HG03135 (cell line): Measurements from ENCODE around the gene ABCA3.

Experiments used
- ATAC-seq: cut with Tn5 transposase; IDR thresholded peaks from one replicate; pipeline ENCODE4 v1.9.1; 2021; ENCODE audit warnings: mild to moderate bottlenecking, moderate library complexity; ENCODE audit not compliant: unreplicated experiment

ABCA3 gene

DNA sequence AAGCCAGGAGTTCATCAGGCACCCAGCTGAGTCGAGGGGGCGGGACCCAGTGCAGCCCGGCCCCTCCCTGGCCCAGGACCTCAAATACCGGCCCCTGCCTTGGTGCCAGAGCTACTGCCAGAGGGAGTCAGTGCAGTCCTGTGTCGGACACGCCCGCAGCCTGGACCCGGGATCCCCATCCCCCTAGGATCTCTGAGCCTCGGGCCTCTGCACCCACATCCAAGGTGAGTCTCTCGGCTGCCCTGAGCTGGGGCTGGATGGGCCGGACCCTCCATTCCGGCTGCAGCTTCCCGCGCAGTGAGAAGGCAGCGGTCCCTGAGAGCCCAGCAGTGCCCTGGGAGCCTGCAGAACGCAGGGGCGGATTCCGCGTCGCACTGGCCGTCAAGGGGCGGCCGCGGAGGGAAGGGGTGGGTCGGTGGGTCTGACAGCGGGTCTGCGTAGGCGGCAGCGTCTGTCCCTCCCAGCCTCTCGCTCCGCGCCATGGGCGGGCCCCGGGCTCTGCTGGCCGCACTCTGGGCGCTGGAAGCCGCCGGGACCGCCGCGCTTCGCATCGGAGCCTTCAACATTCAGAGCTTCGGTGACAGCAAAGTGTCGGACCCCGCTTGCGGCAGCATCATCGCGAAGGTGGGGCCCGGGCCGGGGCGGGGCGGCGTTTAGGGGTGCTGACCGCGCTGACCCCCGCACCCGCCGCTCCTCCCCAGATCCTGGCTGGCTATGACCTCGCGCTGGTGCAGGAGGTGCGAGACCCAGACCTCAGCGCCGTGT, 104.0 kb downstream of the ABCA3 start, which contains the start of gene DNASE1L2:
Gene DNASE1L2 (plus strand): TSS at position 108 of the 765 bp plus-strand sequence. CDS start 373 bp downstream, at position 481.
- ATAC-seq = no peak

DNA sequence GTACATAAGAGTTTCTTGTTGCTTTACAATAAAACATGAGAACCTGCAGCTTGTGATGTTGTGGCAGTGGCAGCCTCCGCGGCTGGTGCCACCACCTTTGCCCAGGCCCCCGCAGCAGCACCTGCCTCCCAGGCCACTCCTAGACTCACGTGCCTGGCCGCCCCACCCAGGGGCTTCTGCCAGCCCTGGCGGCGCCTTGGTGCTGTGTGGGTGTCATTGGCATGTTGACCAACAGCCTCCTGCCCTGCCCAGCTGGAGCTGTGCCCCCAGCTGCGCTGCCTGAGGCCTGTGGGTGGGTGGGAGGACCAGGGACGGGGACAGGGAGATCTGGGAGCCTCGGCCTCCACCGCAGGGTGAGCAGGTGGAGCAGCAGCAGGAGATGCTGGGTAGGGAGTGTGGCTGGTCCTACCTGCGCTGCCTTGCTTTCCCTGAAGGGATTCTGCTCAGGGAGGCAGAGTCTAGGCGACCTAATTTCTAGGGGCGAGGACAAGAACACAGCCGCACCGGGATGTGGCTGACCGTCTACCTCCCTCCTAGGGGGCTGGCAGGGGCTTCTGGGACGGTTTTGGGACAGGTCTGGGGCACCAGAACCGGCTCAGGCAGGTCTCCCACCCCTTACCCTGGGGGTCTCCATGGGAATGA, 104.7 kb downstream of the ABCA3 start:
- no peak for ATAC-seq

DNA sequence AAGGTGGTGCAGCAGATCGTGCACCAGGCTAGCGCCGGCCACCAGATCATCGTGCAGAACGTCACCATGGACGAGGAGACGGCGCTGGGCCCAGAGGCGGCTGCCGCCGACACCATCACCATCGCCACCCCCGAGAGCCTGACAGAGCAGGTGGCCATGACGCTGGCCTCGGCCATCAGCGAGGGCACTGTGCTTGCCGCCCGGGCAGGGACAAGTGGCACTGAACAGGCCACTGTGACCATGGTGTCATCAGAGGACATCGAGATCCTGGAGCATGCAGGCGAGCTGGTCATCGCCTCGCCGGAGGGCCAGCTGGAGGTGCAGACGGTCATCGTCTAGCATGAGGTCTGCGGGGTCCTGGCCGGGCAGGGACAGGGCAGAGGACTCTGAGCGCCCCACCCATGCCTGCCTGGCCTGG, 105.3 kb downstream of the ABCA3 start:
- ATAC-seq = no peak

DNA sequence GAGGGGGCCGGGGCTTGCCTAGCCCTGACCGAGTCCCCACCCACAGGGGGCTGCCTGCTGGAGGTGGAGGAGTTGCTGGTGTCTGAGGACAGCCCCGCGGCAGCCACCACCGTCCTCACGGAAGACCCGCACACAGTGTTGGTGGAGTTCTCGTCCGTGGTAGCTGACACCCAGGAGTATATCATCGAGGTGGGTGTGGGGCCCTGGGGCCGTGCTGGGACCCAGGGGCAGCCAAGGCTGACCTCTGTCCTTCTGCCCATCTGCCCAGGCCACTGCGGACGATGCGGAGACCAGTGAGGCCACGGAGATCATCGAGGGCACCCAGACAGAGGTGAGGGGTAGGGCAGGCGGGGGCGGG, 105.7 kb downstream of the ABCA3 start:
- no peak for ATAC-seq

DNA sequence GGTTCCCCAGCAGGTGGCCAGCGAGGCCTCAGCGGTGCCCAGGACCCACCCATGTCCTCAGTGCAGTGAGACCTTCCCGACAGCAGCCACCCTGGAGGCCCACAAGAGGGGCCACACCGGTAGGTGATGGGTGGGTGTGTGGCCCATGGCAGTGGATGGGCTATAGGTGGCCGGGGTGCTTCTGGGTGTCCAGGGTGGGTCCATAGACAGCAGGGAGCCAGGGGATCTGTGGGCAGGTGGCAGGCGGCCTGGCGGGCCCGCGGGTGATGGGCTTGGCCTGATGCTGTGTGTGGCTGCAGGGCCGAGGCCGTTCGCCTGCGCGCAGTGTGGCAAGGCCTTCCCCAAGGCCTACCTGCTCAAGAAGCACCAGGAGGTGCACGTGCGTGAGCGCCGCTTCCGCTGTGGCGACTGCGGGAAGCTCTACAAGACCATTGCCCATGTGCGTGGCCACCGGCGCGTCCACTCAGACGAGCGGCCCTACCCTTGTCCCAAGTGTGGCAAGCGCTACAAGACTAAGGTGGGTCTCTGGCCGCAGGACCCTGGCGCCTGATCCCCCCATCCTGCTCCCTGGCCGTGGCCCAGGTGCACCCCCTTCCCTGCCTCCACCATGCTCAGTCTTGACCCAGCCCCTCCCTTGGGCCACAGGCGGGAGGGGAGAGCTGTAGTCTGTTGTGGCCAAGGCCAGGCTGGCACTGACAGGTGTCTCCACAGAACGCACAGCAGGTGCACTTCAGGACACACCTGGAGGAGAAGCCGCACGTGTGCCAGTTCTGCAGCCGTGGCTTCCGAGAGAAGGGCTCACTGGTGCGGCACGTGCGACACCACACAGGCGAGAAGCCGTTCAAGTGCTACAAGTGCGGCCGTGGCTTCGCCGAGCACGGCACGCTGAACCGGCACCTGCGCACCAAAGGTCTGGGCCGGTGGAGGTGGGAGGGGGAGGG, 106.4 kb downstream of the ABCA3 start:
- ATAC-seq = no peak

DNA sequence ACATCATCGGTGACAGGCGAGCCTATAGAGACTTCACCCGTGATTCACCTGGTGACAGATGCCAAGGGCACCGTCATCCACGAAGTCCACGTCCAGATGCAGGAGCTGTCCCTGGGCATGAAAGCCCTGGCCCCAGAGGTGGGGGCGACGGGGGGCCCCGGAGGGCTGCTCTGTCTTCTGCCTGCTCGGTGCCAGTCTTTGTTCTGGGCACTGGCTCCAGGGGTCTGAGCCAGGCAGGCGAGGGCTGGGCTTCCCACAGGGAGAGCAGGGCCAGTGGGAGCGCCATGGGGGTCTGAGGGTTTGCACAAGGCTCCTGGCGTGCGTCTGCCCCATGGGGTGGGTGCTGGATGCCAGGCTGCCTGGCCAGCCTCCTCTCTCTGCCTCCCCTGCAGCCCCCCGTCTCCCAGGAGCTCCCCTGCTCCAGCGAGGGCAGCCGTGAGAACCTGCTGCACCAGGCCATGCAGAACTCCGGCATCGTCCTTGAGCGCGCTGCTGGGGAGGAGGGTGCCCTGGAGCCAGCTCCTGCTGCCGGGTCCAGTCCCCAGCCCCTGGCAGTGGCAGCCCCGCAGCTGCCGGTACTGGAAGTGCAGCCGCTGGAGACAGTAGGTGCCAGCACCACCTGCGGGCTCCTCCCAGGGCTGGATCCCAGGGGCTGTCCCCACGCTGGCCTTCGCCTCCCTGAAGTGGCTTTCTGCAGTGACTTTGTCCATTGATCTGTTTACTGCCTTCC, 107.3 kb downstream of the ABCA3 start:
- ATAC-seq = no peak

DNA sequence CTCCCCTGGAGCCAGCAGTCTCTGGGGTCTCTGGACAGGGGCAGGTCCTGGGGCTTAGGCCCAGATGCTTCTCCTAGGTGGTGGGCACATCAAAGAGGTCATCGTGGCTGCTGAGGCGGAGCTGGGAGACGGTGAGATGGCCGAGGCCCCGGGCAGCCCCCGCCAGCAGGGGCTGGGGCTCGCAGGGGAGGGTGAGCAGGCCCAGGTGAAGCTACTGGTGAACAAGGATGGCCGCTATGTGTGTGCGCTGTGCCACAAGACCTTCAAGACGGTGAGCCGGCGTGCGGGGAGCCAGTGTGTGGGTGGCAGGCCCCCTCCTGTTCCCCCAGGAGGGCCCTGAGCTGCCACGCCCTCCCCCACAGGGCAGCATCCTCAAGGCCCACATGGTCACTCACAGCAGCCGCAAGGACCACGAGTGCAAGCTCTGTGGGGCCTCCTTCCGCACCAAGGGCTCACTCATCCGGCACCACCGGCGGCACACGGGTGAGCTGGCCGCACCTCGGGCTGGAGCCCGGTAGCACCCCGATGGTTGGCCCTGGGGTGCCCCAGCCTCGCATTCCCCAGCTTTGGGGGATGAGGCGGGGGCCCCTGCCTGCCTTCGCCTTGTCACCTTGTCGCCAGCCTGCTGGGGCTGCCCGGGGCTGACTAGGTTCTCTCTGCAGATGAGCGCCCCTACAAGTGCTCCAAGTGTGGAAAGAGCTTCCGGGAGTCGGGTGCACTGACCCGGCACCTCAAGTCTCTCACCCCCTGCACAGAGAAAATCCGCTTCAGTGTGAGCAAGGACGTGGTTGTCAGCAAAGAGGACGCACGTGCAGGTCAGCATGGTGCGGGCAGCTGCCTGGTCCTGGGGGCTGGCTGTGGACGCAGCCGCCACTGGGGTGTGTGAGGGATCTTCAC, 108.2 kb downstream of the ABCA3 start:
- no peak for ATAC-seq

DNA sequence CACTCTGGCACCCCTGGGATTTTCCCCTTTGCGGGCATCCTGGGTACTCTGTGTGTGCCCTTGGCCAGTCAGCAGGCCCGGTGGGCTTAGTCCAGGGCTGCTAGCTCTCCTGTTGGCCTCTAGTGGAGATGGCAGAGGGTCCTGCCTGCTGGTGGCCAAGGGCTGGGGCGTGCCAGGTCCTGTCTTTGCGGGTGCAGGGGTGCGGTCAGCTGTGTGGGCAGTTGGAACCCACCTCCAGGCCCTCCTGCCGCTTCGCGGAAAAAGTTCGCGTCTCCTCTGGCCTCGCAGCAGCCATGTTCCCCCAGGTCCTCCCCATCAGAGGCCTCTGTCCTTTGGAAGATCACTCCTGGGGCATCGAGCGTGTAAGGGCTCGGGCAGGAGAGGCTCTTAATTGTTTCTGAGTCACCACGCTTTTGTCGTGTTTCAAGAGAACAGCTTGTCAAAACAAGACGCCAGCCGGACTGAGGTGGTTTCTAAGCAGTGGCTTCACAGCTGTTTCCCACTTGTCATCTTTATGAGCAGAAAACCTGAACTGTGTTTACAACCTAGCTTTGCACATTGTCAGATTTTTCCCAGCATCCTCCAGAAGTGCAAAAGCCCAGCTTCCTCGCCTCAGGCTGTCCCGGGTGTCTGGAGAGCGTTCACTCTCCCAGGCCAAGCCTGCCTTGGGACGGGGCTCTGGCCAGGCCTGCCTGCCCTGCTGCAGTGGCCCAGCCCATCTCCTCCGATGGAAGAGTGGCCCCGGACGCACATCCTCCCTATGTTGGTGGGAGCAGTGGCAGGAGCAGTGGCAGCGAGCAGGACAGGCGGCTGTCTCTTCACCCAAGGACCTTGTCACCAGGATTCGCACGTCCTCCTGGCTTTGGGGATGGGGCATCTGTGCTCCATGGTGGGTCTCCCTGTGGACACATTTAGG, 109.3 kb downstream of the ABCA3 start:
- no peak for ATAC-seq

DNA sequence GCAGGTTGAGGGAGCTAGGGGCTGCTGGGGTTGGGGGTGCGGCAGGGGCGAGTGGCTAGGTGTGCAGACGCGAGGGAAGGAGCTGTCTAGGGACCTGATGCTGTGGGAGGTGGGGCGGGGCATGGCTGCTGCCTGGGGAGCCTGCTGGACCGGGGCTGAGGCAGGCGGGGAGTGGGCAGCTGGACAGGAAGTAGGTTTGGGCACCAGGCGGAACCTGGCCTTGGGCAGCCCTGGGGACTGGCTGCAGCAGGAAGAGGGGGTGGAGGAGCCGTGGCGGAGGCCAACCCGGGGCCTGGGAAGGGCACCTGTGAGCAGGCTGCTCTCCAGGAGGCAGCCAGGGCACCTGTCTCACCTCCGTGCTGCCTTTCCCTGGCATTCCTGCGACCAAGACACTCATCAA, 110.2 kb downstream of the ABCA3 start:
- ATAC-seq = no peak

DNA sequence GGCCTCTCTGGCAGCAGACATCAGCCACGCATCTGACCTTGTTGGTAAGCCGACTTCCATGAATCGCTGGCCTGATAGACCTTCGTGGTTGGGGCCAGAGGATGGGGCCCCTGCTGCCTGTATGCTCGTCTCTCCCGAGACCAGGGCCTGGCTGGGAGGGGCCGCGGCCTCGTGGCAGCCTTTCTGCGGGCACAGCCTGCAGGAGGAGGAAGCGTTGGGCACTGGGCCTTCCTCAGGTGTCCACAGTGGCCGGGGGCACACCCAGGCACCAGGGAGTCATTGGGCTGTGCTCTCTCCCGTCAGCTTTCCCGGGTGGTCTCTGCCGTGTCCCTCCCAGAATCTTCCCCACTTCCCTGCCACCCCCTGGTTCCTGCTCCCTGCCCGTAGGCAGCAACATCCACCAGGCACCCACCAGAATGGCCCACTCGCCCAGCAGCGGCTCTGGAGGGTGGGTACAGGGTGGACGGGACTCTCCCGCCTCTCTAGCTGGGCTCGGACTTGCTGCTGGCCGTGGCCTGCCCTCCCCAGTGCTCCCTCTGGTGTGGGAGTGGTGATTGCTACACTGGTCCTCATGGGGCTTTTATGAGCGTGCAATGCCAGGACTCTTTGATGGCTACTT, 110.8 kb downstream of the ABCA3 start:
- ATAC-seq = no peak

DNA sequence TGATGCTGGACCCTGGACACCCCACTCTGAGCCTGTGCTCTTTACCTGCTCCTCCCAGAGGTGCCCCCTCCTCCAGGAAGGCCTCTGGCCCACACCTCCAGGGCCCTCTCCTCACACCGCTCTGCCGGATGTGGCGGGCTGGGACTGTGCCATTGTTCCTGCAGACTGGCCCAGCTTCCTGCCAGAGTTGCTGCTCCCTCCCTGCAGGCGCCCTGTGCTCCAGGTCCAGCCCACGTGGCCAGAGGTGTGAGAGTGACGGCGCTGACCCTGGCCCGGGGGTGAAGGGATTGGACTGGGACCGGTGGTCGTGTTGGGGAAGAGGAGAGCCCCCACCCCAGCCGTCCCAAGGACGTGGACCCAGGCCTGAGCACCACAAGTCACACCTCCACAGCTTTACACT, 111.4 kb downstream of the ABCA3 start:
- ATAC-seq = no peak

DNA sequence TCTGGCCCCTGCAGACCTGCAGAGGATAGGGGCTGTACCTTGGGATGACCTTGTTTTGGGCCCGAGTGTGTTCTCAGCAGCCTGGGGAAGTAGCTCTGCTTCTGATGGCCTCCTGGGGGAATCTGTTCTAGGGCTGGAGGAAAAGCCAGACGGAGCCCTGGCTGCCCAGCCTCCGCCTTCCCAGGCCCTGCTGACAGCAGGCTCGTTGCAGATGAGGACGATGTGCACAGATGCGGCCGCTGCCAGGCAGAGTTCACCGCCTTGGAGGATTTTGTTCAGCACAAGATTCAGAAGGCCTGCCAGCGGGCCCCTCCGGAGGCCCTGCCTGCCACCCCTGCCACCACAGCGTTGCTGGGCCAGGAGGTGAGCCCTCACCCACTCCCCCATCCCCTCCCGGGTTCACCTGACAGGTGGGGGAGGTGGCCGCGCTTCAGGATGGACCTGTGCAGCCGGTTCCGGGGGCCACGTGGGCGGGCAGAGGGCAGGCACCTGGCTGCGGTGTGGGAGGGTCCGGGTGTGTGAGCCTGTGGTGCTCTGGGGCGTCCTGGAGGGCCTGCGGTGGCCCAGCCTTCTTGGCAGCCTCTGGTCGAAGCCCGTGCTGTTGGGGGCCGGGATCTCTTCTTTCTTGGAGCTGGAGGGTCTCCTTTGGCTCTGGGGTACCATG, 112.2 kb downstream of the ABCA3 start:
- no peak for ATAC-seq

DNA sequence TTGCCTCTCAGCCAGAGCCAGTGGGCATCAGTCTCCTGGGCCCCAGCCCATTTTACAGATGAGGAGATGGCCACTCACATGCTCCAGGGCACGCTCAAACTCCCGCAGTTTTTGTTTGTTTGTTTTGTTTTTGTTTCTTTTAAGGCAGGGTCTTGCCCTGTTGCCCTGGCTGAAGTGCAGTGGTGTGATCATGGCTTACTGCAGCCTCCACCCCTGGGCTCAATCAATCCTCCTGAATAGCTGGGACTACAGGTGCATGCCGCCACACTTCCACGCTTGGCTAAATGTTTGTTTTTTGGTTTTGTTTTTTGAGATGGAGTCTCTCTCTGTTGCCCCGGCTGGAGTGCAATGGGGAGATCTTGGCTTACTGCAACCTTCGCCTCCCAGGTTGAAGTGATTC, 113.6 kb downstream of the ABCA3 start:
- no peak for ATAC-seq

DNA sequence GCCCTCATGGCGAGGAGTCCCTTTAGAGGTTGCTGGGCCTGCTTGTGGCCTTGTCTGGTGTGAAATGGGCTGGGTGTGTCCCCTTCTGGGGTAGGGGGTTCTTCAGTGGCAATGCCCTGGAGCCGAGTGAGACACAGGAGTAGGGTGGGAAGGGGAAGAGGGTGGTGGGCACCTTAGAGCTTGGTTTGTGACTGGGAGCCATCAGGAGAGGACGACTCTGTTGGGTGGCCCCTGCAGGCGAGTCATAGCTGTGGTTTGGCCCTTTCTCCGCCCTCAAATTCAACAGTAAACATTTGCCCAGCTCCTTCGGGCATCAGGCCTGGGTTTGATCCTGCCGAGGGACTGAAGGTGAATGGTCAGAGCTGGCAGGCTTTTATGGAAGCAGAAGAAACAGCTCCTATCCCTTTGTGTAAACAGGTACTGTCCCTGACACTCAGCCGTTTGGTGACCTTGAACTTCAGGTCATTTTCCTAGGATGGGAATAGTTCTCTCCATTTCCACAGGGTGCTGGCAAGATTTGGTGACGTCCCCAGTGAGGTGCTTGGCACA, 114.2 kb downstream of the ABCA3 start:
- ATAC-seq = no peak
